Right cardiac atrium (tissue), 5 donors: ENCODE measurements around the gene ATAD3A. TPM values are rescaled to one million over a fixed set of nuclear protein-coding genes. Genes with fewer than 3 reads are reported as not detected.

ENCODE experiments used
- ATAC-seq, 2 donors: fragments of 200-7000 bp; cut with Tn5 transposase; one replicate each; pipeline versions ENCODE4 v1.8.0 to v1.9.1; 2020; ENCODE audit warnings: moderate library complexity in 2 of 2, mild to moderate bottlenecking in 1 of 2
- DNase-seq, 3 donors: peaks; one replicate each; pipeline ENCODE4 v3.0.0-alpha.2; 2020
- H3K27ac ChIP-seq: one replicate; pipeline ENCODE4 v1.5.1; 2013; ENCODE audit warnings: mild to moderate bottlenecking, low read length, control low read depth, moderate library complexity
- H3K27me3 ChIP-seq: one replicate; pipeline ENCODE4 v1.6.1; 2013; ENCODE audit not compliant: control insufficient read depth, insufficient read depth
- H3K4me1 ChIP-seq: one replicate; pipeline ENCODE4 v1.6.1; 2013; ENCODE audit warnings: low read length; ENCODE audit not compliant: control insufficient read depth, insufficient read depth
- H3K4me3 ChIP-seq: one replicate; pipeline ENCODE4 v1.5.1; 2013; ENCODE audit warnings: low read length, control low read depth
- H3K9me3 ChIP-seq: one replicate; pipeline ENCODE4 v1.6.1; 2013; ENCODE audit warnings: low read length; ENCODE audit not compliant: control insufficient read depth
- WGBS: extraction: QIAGEN DNeasy Blood & Tissue Kit; methylation state at CpG from one replicate; pipeline ENCODE4 v1.1.7; 2013; 5-methylcytosine and 5-hydroxymethylcytosine counted together
- intact Hi-C, 4 donors: fragments of 100-400 bp; cut with DNase I; formaldehyde crosslinking; loops; one replicate each; pipeline versions ENCODE4 v1.11.0 to v1.14.0; 2022 to 2023
- polyA plus RNA-seq: library from polyadenylated mRNA; stranded (reverse); fragments of 200-250 nt; gene quantifications from one replicate; pipeline ENCODE4 v1.2.3, GENCODE V29; 2013
- total RNA-seq, 4 donors: library from RNA; stranded (reverse); fragmentation: NEBNext Ultra II Directional; extraction: Animal tissue kit (Norgen Biotek cat#: 25700); gene quantifications; one replicate each; pipeline ENCODE4 v1.2.1, GENCODE V29; 2021
- donor health status: healthy with polysubstance abuse.
- donor health status: DM: no; HTN: yes; CAD: no.
- donor health status: DM: no; HTN: no; CAD: no.
- donor health status: DM: no; HTN: yes; CAD: no; lungs with severe emphysema.
- donor health status: DM: yes; HTN: yes; CAD: no.

Gene ATAD3A
- total and polyA plus RNA-seq, 5 donors = 13.6 to 20.1 (median 16.0) TPM

DNA sequence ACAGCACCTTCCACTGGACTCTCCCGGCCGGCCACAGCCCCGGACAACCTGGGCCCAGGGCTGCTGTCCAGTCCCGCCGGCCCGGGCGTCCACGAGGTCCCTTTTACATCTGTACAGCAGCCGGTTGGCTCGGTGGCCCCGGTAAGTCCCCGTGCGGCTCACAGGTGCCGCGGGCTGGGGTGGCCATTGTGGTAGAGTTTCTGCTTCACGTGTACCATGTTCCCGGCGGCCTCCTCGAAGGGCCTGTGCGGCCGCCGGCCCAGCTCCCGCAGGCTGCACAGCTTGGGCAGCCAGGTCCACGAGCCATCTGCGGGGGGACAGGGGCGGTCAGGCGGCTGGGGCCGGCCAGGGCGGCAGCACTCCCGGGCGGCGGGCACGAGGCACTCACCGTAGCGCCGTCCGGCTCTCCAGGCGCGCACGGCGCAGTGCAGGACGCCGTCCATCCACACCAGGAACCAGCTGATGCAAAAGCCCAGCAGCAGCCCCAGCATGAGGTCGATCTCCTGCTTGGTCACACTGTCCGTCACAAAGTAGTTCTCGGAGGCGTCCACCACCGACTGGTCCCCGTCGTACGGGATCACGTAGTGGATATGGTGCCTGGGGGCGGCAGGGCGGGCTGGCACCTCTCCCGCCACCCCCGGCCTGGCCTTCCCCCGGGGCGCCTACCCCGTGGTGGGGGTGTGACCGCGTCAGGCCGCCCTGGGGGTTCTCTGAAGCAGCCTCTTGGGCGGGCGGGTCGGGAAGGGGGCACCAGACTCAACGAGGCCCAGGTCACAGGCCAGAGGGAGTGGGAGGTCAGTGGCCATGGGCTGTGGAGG, 23.4 kb downstream of the ATAD3A start:
- Histone ChIP-seq H3K27me3 (no peaks in the 10 kb centered on the region), H3K9me3 (no peaks in the 10 kb centered on the region), H3K4me3 (no peak overlapping the region), H3K27ac (no peak overlapping the region), H3K4me1 (peaks cover 2% of the 10 kb centered on the region)
- 94% methylated on average over 66 of the region's 66 CpGs for WGBS
- ATAC-seq (no peak), DNase-seq (peak in 1 of 3 donors; percentile 53)
- intact Hi-C loops = no loop called here

DNA sequence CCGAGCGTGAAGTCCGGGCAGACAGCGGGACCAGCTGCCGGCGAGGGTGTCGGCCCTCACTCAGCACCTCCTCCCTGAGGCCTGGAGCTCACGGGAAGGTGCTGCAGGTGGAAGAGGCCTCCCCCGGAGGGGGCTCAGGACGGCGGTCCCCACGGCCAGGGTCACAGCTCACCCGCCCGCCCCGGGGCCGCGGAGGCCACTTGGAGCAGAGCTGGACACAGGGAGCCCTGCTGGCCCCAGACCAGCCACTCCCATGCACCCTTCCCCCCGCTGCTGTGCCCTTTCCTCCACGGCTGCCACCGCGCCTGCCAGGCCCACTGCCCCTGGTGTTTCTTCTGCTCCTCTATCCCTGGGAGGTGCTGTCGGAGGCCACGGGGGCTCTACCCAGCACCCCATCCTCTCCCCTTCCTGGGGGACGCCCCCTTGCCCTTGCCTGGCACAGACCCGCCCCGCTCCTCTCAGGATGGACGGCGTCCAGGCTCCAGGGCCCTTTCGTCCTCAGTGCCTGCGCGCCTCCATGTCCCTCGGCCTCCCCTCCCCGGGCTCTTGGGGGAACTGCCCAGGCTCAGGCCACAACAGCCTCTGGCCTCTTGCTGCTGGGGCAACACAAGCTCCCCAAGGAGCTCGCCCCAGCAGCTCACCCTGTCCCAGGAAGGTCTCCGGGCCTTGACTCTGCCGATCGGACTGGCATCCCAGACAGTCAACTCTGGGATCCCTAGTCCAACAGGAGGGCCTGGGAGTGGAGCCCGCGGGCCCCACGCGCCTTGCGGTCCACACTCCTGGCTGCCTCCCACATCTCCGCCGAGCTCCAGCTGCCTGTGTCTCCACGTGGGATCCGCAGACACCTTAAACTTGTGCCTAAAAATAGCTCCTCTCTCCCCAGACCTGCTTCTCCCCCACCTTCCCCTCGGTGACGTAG, 24.3 kb downstream of the ATAD3A start:
- Histone ChIP-seq H3K9me3 (no peaks in the 10 kb centered on the region), H3K4me1 (peaks cover 5% of the 10 kb centered on the region), H3K27ac (no peak overlapping the region), H3K4me3 (no peak overlapping the region), H3K27me3 (no peaks in the 10 kb centered on the region)
- no peak for DNase-seq
- WGBS = 82% methylated on average over 48 of the region's 48 CpGs
- ATAC-seq = no peak
- intact Hi-C loops = no loop called here

DNA sequence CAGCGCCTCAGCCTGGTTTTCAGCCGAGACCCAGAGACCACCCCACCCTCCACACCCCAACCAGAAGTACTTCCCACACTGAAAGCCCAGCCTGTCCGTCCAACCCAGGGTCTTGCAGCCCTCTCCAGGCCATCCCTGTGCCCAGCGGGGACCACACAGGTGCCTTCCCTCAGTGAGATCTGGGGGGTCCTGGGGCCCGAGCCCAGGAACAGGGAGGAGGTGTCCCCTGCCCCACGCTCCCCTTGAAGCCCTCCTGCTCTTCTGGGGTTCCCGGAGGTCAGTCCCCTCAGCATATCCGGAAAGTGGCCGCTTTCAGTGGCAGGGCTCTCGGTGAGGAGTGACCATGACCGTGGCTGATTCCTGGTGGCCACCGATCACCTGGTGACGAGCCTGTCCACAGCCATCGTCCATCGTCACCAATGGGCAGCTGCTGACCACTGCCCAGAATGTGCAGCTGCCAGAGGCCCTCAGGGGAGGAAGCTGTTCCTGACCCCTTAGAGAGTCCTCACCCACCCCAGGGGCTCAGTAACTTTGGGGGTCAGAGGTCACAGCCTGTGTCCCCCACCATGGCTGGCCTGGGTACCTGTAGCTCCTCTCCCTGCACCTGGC, 25.1 kb downstream of the ATAD3A start:
- no peak overlapping the region for H3K27ac ChIP-seq

DNA sequence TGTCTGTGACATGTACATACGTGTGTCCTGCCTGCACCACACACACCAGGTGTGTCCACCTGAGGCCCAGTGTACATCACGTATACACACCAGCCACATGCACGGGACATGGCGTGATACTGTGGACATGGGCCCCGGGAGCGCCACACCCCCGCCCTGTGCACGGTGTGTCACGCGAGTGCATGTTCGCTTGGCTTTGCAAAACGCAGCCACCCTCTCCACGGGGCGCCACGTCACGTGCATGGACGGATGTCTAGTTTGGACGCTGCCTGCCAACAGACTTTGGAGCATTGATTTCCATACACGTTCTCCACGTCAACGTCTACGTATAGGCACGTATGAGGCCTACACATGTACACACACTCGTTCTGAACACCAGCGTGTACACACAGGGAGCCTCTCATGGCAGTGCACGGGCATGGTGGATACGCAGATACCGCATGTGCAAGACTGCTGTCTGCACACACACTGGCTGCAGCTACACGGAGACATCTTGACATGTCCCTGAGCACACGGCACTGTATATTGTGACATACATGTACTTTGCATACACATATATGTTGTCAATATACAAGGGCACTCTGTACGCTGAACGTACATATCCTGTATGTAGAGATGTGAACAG, 25.8 kb downstream of the ATAD3A start:
- WGBS = 94% methylated on average over 32 of the region's 32 CpGs
- intact Hi-C loops = no loop called here
- DNase-seq = no peak
- no peak overlapping the region for H3K4me3 ChIP-seq
- H3K4me1 ChIP-seq = peaks cover 5% of the 10 kb centered on the region
- no peak for ATAC-seq
- H3K9me3 ChIP-seq = no peaks in the 10 kb centered on the region
- no peaks in the 10 kb centered on the region for H3K27me3 ChIP-seq
- H3K27ac ChIP-seq = no peak overlapping the region

More for the DNA sequence above, 25.1 kb downstream of the ATAD3A start:
- H3K27me3 ChIP-seq = no peaks in the 10 kb centered on the region
- peaks cover 5% of the 10 kb centered on the region for H3K4me1 ChIP-seq
- 88% methylated on average over 15 of the region's 15 CpGs for WGBS
- DNase-seq = no peak
- ATAC-seq = no peak
- H3K4me3 ChIP-seq = no peak overlapping the region
- H3K9me3 ChIP-seq = no peaks in the 10 kb centered on the region
- intact Hi-C loops = no loop called here

DNA sequence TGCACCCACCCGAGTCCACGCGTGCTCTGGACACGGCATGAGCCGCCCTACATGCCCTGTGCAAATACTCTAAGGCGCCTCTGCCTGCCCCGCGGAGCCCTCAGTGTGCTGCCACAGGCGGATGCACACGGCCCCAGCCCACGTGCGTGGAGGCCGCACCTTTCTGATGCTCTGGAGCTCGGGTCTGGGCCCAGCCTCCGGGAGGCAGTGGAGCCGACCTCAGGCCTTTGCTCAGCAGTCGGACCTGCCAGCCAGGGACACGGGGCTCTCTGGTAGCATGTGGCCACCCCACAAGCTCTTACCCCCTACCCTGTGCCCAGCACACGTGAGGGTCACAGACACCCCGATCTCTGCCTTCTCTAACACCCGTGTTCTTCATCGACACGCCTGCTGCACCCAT, 26.4 kb downstream of the ATAD3A start:
- Histone ChIP-seq H3K27me3 (no peaks in the 10 kb centered on the region), H3K4me1 (peaks cover 5% of the 10 kb centered on the region), H3K27ac (no peak overlapping the region), H3K9me3 (no peaks in the 10 kb centered on the region), H3K4me3 (no peak overlapping the region)
- ATAC-seq (no peak), DNase-seq (peak in 2 of 3 donors; percentile 50 to 53)
- intact Hi-C loops = no loop called here
- 94% methylated on average over 23 of the region's 23 CpGs for WGBS

DNA sequence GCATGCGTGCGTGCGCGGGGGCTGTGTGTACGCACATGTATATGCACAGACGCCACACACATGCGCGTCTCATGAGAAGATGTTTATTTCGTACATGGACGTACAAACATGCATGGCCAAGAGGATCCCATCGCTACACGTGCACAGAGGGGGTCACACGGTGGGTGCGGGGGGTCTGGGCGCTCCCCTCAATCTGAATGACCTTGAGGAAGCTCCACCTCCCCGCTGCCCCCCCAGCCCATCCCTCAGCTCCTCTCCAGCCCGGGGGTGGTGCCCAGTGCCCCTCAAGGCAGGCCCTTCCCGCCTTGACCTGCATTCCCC, 27.0 kb downstream of the ATAD3A start:
- peaks cover 5% of the 10 kb centered on the region for H3K4me1 ChIP-seq
- DNase-seq (peak in 1 of 3 donors; percentile 54), ATAC-seq (no peak)
- 83% methylated on average over 18 of the region's 18 CpGs for WGBS
- H3K9me3 ChIP-seq = no peaks in the 10 kb centered on the region
- no peak overlapping the region for H3K4me3 ChIP-seq
- no peaks in the 10 kb centered on the region for H3K27me3 ChIP-seq
- no peak overlapping the region for H3K27ac ChIP-seq
- intact Hi-C loops = no loop called here

DNA sequence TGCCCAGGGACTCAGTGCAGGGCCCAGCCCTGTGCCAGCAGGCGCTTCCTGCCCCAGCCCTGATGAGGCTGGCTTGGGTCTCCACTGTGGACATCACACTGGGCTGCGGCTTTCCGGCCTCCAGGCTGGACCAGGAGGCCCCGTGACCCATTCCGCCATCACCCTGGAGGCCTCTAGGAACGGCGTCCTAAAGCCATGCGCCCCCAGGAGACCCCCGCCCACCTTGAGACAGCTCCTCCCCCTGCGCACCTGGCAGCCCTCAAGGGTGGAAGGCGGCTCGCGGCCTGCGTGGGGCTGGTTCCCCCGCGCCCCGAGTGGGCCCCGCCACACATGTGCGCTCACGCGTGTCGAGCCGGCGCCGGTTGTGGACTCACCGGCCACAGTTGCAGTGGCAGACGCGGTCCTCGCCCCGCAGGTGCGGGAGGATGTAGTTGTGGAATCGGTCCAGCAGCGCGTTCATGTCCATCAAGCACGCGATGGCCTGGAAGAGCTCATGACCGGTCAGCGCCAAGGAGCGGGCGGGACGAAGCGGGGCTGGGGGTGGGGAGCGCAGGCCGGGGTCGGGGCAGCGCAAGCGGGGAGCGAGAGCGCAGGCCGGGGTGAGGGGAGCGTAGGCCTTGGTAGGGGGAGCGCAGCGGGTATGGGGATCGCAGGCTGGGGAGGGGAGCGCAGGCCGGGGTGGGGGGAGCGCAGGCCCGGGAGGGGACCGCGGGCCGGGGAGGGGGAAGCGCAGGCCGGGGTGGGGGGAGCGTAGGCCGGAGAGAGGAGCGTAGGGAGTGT, 27.5 kb downstream of the ATAD3A start:
- DNase-seq (peak in 1 of 3 donors; percentile 78), ATAC-seq (no peak)
- peaks cover 5% of the 10 kb centered on the region for H3K4me1 ChIP-seq
- H3K27ac ChIP-seq = no peak overlapping the region
- no peaks in the 10 kb centered on the region for H3K27me3 ChIP-seq
- H3K4me3 ChIP-seq = peak overlapping the region; percentile 71
- H3K9me3 ChIP-seq = no peaks in the 10 kb centered on the region
- 13% methylated on average over 66 of the region's 66 CpGs for WGBS
- intact Hi-C loops = no loop called here

DNA sequence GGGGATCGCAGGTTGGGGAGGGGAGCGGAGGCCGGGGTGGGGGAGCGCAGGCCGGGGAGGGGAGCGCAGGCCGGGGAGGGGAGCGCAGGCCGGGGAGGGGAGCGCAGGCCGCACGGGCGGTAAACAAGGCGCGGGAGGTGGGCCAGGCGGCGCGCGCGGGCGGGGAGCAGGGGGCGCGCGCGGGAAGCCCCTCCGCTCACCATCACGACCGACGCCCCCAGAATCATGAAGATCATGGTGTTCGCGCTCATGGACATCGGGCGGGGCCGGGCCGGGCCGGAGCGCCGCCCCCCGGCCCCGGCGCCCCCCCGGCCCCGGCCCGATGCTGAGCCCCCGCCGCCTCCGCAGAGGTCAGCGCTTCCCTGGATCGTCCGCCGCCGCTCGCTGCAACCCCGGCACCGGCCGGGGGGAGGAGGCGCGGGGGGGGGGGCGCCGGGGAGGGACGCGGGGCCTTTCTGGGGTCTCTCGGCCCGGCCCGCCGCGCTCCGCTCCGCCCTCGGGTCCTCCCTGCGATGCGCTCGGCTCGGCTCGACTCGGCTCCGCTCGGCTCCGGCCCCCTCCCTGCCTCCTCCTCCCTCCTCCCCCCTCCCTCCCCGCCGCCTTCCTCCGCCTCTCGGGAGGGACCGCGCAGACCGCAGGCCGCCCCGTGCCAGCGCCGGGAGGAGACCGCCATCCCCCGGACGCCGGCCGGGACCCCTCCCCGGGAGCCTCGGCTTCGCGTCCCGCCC, 28.3 kb downstream of the ATAD3A start, which contains the start of gene TMEM240:
TMEM240 (minus strand) TSS at position 535 of the 728 bp plus-strand sequence; CDS start at position 257, 278 bp downstream.
- Histone ChIP-seq H3K9me3 (no peaks in the 10 kb centered on the region), H3K27me3 (no peaks in the 10 kb centered on the region), H3K4me1 (peaks cover 5% of the 10 kb centered on the region), H3K27ac (peak within 1 kb of the TSS; percentile 3), H3K4me3 (peak within 1 kb of the TSS; percentile 71)
- DNase-seq (peak; percentile 87 to 95 (median 95)), ATAC-seq (peak; percentile 75 to 76)
- intact Hi-C loops = no loop called here
- WGBS = 1% methylated on average over 95 of the region's 100 CpGs

DNA sequence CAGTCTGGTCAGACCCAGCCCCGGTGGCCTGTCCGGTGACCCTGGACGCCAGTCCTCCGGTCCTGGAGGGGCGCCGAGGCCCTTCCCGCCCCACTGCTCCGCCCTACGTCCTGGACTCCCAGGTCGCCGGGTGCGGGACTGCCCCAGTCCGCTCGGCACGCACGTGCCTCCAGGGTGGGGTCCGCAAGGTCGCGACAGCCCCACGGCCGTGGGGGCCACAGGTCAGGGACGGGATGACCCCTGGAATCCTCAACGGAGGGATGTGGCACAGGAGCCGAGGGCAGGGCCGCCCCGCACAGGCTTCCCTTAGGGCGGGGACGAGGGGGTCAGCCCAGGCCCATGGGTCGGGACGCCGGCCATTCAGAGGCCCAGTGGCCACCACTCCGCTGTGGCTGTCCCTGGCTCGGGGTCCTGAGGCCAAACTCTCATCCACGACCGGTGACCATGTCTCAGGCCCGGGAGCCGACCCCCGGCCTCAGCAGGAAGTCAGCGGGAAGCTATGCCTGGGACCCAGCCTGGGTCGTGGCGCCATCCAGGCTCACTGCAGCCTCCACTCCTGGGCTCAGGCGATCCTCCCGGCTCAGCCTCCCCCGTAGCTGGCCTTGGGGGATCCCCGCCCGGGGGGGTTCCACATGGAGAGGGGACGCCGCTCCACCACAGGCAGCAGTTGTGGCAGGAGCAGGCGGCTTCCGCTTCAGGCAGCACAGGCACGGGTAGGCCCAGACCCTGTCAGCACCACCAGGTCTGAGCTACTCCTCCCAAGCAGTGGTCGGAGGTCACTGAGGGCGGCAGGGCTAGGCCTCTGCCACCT, 29.1 kb downstream of the ATAD3A start:
- Histone ChIP-seq H3K9me3 (no peaks in the 10 kb centered on the region), H3K4me1 (peaks cover 5% of the 10 kb centered on the region), H3K4me3 (peak overlapping the region; percentile 71), H3K27ac (peak overlapping the region; percentile 3), H3K27me3 (no peaks in the 10 kb centered on the region)
- 45% methylated on average over 53 of the region's 53 CpGs for WGBS
- intact Hi-C loops = no loop called here
- ATAC-seq (peak; percentile 4 to 28), DNase-seq (no peak)
